Measurements from ENCODE around the gene STAB1. TPM values are rescaled to one million over a fixed set of nuclear protein-coding genes. Genes with fewer than 3 reads are reported as not detected.

The STAB1 gene
- polyA plus RNA-seq, 3 donors: 3.8 to 535 (median 15.8) TPM

DNA sequence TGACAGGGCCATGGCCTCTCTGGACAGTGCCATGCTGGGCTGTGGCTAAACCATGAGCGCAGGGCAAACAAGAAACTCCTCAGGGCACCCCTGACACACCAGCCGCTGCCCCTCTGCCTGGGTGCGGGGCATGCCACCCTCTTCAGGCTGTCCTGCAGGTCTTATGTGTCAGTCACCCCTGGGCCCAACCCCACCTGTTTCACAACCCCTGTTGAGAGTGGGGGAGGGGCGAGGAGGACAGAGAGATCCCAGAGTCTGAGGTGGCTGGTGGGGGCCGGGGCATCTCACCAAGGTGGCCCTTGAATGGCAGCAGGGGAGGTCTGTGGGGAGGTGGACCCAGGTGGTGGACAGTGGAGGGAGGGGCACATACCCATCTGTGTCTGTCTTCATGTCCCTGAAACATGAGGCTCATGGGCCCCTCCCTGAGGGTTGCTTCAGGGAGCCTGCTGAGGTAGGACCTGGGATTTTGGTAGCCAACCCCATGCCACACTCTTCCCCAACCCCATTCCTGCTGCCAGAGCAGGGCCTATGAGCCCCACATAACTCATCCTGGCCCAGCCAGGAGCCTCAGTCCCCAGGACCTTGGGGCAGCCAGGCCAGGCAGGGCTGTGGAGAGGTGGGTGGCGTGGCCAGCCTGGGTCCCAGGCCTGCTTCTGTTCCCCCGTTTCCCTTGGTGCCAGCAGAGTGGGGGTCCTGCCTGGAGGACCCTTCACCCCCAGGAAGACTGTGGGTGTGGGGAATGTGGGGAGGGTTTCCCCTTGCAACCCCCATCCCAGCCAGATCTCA, 1.7 kb upstream of the STAB1 start:
- intact Hi-C loops (cut with micrococcal nuclease): no loop called here
- 93% methylated on average over 3 of the region's 7 CpGs for WGBS (ENCODE audit: insufficient coverage)

DNA sequence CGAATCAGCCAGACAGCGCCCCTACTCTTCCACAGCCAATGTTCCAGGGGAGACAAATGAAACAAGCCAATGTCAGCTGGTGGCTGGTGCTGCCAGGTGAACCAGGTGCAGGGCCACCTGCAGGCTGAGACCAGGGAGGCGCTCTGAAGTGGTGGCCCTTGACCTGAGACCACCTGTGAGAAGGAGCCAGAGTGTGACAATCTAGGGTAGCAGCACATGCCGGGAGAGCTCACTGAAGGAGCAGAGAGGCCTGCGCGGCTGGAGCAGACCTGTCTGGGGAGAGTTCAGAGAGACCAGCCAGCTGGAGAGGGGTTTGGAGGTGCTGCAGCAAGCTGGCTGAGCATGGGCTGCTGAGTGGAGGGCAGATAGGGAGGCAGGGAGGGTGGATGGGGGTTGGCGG, 693 bp upstream of the STAB1 start:
- peak overlapping the region; percentile 86 for H3K4me2 ChIP-seq (replicated peaks; ENCODE audit: extremely low read depth, low read length, poor library complexity, severe bottlenecking)
- H3K4me3 ChIP-seq (replicated peaks in 1 of 3; ENCODE audit: low read depth in 2 of 3, low read length in 3 of 3): peak overlapping the region in 1 of 3 experiments; percentile 81
- peak overlapping the region; percentile 74 for H3K9ac ChIP-seq (ENCODE audit: insufficient read depth, low read length, poor library complexity, severe bottlenecking)
- Mint-ChIP-seq H3K4me1 (peaks cover 93% of the 10 kb centered on the region), H3K4me3 (peak overlapping the region; percentile 61 to 90), H3K9me3 (peaks cover 0 to 3% (median 0%) of the 10 kb centered on the region in 7 donors), H3K36me3 (peaks cover 29 to 43% of the 10 kb centered on the region in 2 donors), H3K27me3 (ENCODE audit: low read depth in 3 of 3) (peaks cover 0 to 3% (median 0%) of the 10 kb centered on the region in 3 donors), H3K27ac (peak overlapping the region in 5 of 7 donors; percentile 55 to 93 (median 77))
- peaks cover 33% of the 10 kb centered on the region for H3K79me2 ChIP-seq (ENCODE audit: insufficient read depth, low read length)
- peak overlapping the region in 1 of 2 donors; percentile 94 for H3K27ac ChIP-seq (ENCODE audit: low read depth in 1 of 2, low read length in 2 of 2)
- peaks cover 15 to 30% of the 10 kb centered on the region in 2 donors for H3K36me3 ChIP-seq (replicated peaks in 1 of 2; ENCODE audit: control insufficient read depth in 1 of 2, insufficient read depth in 2 of 2, low read length in 2 of 2)
- DNase-seq: no peak
- H2AFZ ChIP-seq (ENCODE audit: insufficient read depth, low read depth, low read length, poor library complexity, severe bottlenecking): no peak overlapping the region
- no peaks in the 10 kb centered on the region for H3K9me3 ChIP-seq (replicated peaks in 1 of 2; ENCODE audit: control insufficient read depth in 1 of 2, insufficient read depth in 1 of 2, low read length in 2 of 2)
- 78% methylated on average over 6 of the region's 7 CpGs for WGBS (ENCODE audit: insufficient coverage)
- H3K27me3 ChIP-seq (ENCODE audit: control insufficient read depth in 2 of 2, insufficient read depth in 2 of 2, low read length in 2 of 2): no peaks in the 10 kb centered on the region
- TF ChIP-seq, protein P1, sequence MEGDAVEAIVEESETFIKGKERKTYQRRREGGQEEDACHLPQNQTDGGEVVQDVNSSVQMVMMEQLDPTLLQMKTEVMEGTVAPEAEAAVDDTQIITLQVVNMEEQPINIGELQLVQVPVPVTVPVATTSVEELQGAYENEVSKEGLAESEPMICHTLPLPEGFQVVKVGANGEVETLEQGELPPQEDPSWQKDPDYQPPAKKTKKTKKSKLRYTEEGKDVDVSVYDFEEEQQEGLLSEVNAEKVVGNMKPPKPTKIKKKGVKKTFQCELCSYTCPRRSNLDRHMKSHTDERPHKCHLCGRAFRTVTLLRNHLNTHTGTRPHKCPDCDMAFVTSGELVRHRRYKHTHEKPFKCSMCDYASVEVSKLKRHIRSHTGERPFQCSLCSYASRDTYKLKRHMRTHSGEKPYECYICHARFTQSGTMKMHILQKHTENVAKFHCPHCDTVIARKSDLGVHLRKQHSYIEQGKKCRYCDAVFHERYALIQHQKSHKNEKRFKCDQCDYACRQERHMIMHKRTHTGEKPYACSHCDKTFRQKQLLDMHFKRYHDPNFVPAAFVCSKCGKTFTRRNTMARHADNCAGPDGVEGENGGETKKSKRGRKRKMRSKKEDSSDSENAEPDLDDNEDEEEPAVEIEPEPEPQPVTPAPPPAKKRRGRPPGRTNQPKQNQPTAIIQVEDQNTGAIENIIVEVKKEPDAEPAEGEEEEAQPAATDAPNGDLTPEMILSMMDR (IDR thresholded peaks at IDR 0.05): no peak
- H3K4me1 ChIP-seq (ENCODE audit: control insufficient read depth in 1 of 2, insufficient read depth in 2 of 2, low read length in 2 of 2): peaks cover 98 to 100% of the 10 kb centered on the region in 2 donors
- H4K20me1 ChIP-seq (ENCODE audit: insufficient read depth, low read length): no peaks in the 10 kb centered on the region
- intact Hi-C loops (cut with micrococcal nuclease): no loop called here

More for the DNA sequence above, 1.7 kb upstream of the STAB1 start:
- peaks cover 89 to 92% of the 10 kb centered on the region in 2 donors for H3K4me1 ChIP-seq (ENCODE audit: control insufficient read depth in 1 of 2, insufficient read depth in 2 of 2, low read length in 2 of 2)
- H3K4me3 ChIP-seq (replicated peaks in 1 of 3; ENCODE audit: low read depth in 2 of 3, low read length in 3 of 3): peak overlapping the region in 1 of 3 experiments; percentile 5
- H2AFZ ChIP-seq (ENCODE audit: insufficient read depth, low read depth, low read length, poor library complexity, severe bottlenecking): no peak overlapping the region
- peaks cover 0 to 3% (median 0%) of the 10 kb centered on the region in 3 donors for H3K27me3 Mint-ChIP-seq (ENCODE audit: low read depth in 3 of 3)
- no peaks in the 10 kb centered on the region for H3K27me3 ChIP-seq (ENCODE audit: control insufficient read depth in 2 of 2, insufficient read depth in 2 of 2, low read length in 2 of 2)
- peaks cover 83% of the 10 kb centered on the region for H3K4me1 Mint-ChIP-seq
- no peak overlapping the region for H3K27ac ChIP-seq (ENCODE audit: low read depth in 1 of 2, low read length in 2 of 2)
- no peak overlapping the region for H3K4me2 ChIP-seq (replicated peaks; ENCODE audit: extremely low read depth, low read length, poor library complexity, severe bottlenecking)
- DNase-seq: no peak
- H3K36me3 Mint-ChIP-seq: peaks cover 38 to 51% of the 10 kb centered on the region in 2 donors
- H3K4me3 Mint-ChIP-seq: no peak overlapping the region
- no peak overlapping the region for H3K9ac ChIP-seq (ENCODE audit: insufficient read depth, low read length, poor library complexity, severe bottlenecking)
- H4K20me1 ChIP-seq (ENCODE audit: insufficient read depth, low read length): no peaks in the 10 kb centered on the region
- peaks cover 33% of the 10 kb centered on the region for H3K79me2 ChIP-seq (ENCODE audit: insufficient read depth, low read length)
- TF ChIP-seq, protein P1 (IDR thresholded peaks at IDR 0.05): no peak
- H3K9me3 Mint-ChIP-seq: peaks cover 0 to 3% (median 0%) of the 10 kb centered on the region in 7 donors
- H3K27ac Mint-ChIP-seq: peak overlapping the region in 1 of 7 donors; percentile 61
- no peaks in the 10 kb centered on the region for H3K9me3 ChIP-seq (replicated peaks in 1 of 2; ENCODE audit: control insufficient read depth in 1 of 2, insufficient read depth in 1 of 2, low read length in 2 of 2)
- H3K36me3 ChIP-seq (replicated peaks in 1 of 2; ENCODE audit: control insufficient read depth in 1 of 2, insufficient read depth in 2 of 2, low read length in 2 of 2): peaks cover 24 to 40% of the 10 kb centered on the region in 2 donors

All from CD14-positive monocyte (primary cell).